ENCODE data around the gene GYG1. TPM values are rescaled to one million over a fixed set of nuclear protein-coding genes. Genes with fewer than 3 reads are reported as not detected.

GYG1 gene
- total RNA-seq, 1 experiment from 2014 or later, result 10.9 TPM

GRCh38 chr3:149016669-149017541 is 25.6 kb downstream of the GYG1 start:
- DNase-seq (ENCODE audit: low spot score), result no peak

- DNase-seq (ENCODE audit: low spot score), result no peak
Measured at GRCh38 chr3:149018247-149018646, 26.9 kb downstream of the GYG1 start.

- DNase-seq (ENCODE audit: low spot score), result no peak
Measured at GRCh38 chr3:149019580-149019979, 28.2 kb downstream of the GYG1 start.

DNA sequence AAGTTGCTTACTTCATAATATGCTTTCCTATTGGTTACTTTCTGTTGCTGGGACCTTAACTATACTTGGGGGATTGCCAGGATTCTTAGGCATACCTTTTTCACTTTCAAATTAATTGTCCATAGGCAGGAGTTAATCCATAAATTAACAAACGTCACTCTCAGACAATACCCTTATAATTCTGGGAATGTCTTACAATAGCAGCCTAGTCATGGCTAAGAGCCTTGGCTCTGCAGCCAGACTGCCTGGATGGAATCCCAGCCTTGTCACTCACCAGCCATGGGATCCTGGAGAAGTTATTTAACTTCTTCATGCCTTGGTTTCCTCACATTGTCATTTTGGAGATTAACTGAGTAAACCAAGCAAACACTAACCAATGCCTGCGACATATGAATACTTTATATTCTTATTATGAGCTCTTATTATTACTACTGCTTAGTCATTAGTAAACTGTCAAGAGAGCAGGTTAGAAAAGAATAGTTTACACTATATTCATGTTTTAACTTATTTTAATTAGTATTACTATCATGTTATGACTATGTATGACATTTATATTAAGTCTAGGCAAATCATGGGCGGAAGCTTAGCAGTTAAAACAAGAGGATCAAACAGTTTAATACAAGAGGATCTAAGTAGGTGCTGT is 29.0 kb downstream of the GYG1 start:
- no peak for DNase-seq (ENCODE audit: low spot score)

GRCh38 chr3:149020839-149021252 is 29.5 kb downstream of the GYG1 start:
- no peak for DNase-seq (ENCODE audit: low spot score)

DNA sequence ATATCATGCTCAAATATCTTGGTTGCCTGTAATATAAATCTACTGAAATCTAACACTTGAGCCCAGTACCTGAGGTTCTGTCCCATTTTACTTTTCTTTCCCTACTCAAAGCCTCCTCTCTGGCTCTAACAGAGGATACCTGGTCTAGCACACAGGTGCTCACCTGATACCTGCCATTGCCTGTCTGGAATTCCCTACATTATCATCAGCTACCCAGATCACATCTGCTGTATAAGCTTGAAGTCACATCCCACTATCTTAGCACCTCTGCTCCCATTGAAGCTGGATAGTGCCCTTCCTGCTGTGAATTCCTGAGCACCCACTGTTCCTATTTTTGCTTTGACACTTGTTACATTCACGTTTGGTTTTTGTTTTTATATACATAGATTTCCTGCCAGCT is 30.5 kb downstream of the GYG1 start:
- DNase-seq (ENCODE audit: low spot score), result no peak

GRCh38 chr3:149023951-149024350 is 32.6 kb downstream of the GYG1 start:
- no peak for DNase-seq (ENCODE audit: low spot score)

GRCh38 chr3:149026718-149027117 is 35.4 kb downstream of the GYG1 start:
- no peak for DNase-seq (ENCODE audit: low spot score)

GRCh38 chr3:149031096-149031495 is 39.8 kb downstream of the GYG1 start:
- DNase-seq (ENCODE audit: low spot score), result no peak

DNA sequence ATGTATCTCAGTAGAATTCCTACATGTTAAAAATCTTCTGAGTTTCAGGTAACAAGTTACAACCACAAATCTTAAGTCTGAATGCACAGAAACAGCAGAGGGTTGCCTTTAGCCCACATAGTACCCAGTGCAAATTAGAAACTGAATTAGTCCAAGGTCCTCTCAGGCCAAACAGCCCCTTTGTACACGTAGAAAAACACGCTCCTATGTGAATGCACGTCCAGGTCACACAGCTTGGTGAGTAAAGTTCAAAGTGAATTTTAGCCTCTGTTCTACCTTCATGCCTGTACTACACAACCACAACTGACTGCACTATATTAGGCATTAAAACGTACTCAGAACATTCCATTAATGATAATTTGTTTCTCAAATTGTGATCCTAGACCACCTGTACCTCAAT is 46.3 kb downstream of the GYG1 start:
- no peak for DNase-seq (ENCODE audit: low spot score)

GRCh38 chr3:149038322-149038721 is 47.0 kb downstream of the GYG1 start:
- DNase-seq (ENCODE audit: low spot score), result no peak

- no peak for DNase-seq (ENCODE audit: low spot score)
Measured at GRCh38 chr3:149042789-149043386, 51.5 kb downstream of the GYG1 start.

GRCh38 chr3:149044339-149045083 is 53.2 kb downstream of the GYG1 start:
- DNase-seq (ENCODE audit: low spot score), result no peak

DNA sequence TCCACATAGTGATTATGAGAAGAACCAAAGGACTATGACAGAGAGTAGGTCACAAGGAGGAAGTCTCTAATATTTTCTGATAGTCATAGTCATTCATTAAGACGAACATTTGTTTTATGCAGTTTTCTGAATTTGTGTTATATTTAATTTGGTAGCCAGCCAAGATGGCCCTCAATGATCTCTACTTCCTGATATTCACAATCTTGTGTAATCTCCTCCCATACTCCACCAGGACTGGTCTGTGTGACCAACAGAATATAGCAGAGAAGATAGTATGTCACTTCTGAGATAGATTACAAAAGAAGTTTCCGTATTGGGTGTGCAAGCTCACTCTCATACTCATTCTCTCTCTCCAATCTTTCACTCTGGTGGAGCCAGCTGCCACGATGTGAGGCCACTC is 64.2 kb downstream of the GYG1 start:
- DNase-seq (ENCODE audit: low spot score), result no peak

- DNase-seq (ENCODE audit: low spot score), result no peak
Measured at GRCh38 chr3:149058198-149058597, 66.9 kb downstream of the GYG1 start.

DNA sequence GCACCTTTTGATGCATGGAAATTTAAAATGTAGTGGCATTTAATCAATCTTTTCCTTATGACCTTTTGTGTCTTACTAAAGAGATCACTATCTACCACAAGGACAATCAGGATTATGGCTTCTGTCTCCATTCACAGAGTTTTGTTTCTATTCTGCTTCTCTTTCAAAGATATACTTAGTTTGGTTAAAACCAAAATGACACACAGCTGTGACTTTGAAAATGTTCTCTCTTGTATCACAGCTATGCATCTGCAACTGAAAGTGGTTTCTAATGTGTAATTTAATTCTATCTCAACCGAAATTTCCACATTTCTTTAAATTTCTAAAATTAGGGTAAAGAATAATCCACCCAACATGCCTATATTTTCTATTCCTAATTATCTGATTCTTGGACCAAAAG is 67.3 kb downstream of the GYG1 start:
- DNase-seq (ENCODE audit: low spot score), result no peak

DNA sequence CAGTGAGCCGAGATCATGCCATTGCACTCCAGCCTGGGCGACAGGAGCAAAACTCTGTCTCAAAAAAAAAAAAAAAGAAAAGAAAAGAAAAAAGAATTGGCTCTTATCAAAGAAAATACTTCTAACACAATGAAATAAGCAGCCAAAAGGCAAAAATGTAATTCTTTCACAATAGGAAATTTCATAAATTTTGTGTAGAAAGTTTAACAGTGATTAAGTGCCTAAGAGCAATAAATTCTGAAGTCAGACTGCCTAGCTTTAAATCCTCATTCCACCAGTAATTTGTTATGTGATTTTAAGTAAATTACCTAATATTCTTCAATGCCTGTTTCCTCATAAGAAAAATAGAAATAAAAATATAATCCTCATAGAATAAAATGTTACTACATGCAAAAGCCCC is 70.4 kb downstream of the GYG1 start:
- DNase-seq (ENCODE audit: low spot score), result no peak

DNA sequence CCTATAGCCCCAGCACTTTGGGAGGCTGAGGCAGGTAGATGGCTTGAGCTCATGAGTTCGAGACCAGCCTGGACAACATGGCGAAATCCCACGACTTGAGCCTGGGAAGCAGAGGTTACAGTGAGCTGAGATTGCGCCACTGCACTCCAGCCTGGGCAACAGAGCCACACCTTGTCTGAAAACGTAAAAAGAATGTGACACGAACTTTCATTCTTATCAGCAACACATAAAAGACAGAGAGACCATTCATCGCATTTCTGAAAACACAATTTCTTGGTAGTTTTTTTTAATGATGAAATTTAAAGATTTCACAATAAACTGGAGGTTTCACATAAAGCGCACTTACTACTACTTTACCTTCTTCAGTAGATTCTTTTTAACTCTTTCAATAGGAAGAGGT is 76.5 kb downstream of the GYG1 start:
- DNase-seq (ENCODE audit: low spot score), result no peak
